Tibial nerve (tissue), 4 donors: ENCODE results near the gene RIPOR3.

Experiments
- CTCF ChIP-seq, 5 experiments: fragments of 200-600 bp in 3 of 5; fragments of 450-650 bp in 2 of 5; sonication (generic) in 3 of 5; IDR thresholded peaks; one replicate each; pipeline ENCODE4 v1.5.1; 2016 to 2019; ENCODE audit warnings: antibody characterized with exemption in 5 of 5, mild to moderate bottlenecking in 3 of 5, moderate library complexity in 2 of 5
- EP300 ChIP-seq, 2 donors: sonication (generic); formaldehyde crosslinking; IDR thresholded peaks; one replicate each; pipeline ENCODE4 v1.6.1; 2017; ENCODE audit warnings: antibody characterized with exemption in 2 of 2, mild to moderate bottlenecking in 1 of 2

GRCh38 chr20:50585214-50585613 lies 106.1 kb downstream of the RIPOR3 start:
- TF ChIP-seq CTCF (IDR thresholded peaks at IDR 0.05) (no peak), EP300 (IDR thresholded peaks at IDR 0.05) (no peak)
